IMR-90 (cell line): ENCODE data around the gene IQSEC1. TPM values are rescaled to one million over a fixed set of nuclear protein-coding genes. Genes with fewer than 3 reads are reported as not detected.

ENCODE experiments used
- ATAC-seq: fragments of 200-7000 bp; cut with Tn5 transposase; 2 replicates; pipeline ENCODE4 v1.9.1; 2020; ENCODE audit warnings: low read depth, mild to moderate bottlenecking, moderate library complexity
- BruUV-seq: library from RNA; stranded (reverse); fragments of 400-500 nt; replicated peaks from 2 replicates; lab custom pipeline; 2021; lab: Mats Ljungman, UMichigan
- CTCF ChIA-PET: fragments of 300-600 bp; formaldehyde crosslinking; extraction: SDS; loops from one replicate; lab custom pipeline; 2021; ENCODE audit warnings: antibody characterized with exemption; lab: Yijun Ruan, JAX
- POLR2A ChIA-PET: fragments of 300-600 bp; sonication (Branson Sonifier 250); formaldehyde crosslinking; loops from one replicate; lab custom pipeline; 2022; ENCODE audit warnings: antibody characterized with exemption; ENCODE audit not compliant: unreplicated experiment; lab: Charles Lee
- DNase-seq: peaks from one replicate; pipeline ENCODE4 v3.0.0; 2013
- H2AFZ ChIP-seq: replicated peaks from 2 replicates; pipeline ENCODE3; 2013; ENCODE audit warnings: low read length, mild to moderate bottlenecking; ENCODE audit not compliant: poor library complexity
- H2AK5ac ChIP-seq: 2 replicates; pipeline ENCODE4 v1.6.1; 2013; ENCODE audit warnings: low read depth, low read length, inconsistent platforms
- H2AK9ac ChIP-seq: replicated peaks from 2 replicates; pipeline ENCODE3; 2013; ENCODE audit warnings: mild to moderate bottlenecking, low read depth, low read length, moderate library complexity; ENCODE audit not compliant: poor library complexity
- H2BK120ac ChIP-seq: 2 replicates; pipeline ENCODE4 v1.6.1; 2013; ENCODE audit warnings: low read depth, low read length, inconsistent platforms
- H2BK15ac ChIP-seq: 3 replicates; pipeline ENCODE4 v1.6.1; 2013; ENCODE audit warnings: low read depth, low read length, inconsistent platforms
- H2BK20ac ChIP-seq: 2 replicates; pipeline ENCODE4 v1.6.1; 2013; ENCODE audit warnings: low read depth, mild to moderate bottlenecking, inconsistent platforms, low read length, moderate library complexity
- H2BK5ac ChIP-seq: 2 replicates; pipeline ENCODE4 v1.6.1; 2013; ENCODE audit warnings: mild to moderate bottlenecking, low read depth, low read length, inconsistent platforms; ENCODE audit not compliant: poor library complexity, severe bottlenecking
- H3K14ac ChIP-seq: replicated peaks from 2 replicates; pipeline ENCODE4 v1.6.1; 2013; ENCODE audit warnings: low read depth, low read length, inconsistent platforms
- H3K18ac ChIP-seq: 2 replicates; pipeline ENCODE4 v1.6.1; 2013; ENCODE audit warnings: low read depth, low read length, control low read depth
- H3K23ac ChIP-seq: 2 replicates; pipeline ENCODE4 v1.6.1; 2013; ENCODE audit warnings: low read depth, low read length, inconsistent platforms
- H3K27ac ChIP-seq: 2 replicates; pipeline ENCODE4 v1.5.1; 2013; ENCODE audit warnings: mild to moderate bottlenecking, control low read depth, low read length; ENCODE audit not compliant: insufficient read depth
- H3K27me3 ChIP-seq: 2 replicates; pipeline ENCODE4 v1.6.1; 2013; ENCODE audit warnings: low read length; ENCODE audit not compliant: control insufficient read depth, insufficient read depth
- H3K36me3 ChIP-seq: 2 replicates; pipeline ENCODE4 v1.6.1; 2013; ENCODE audit warnings: low read length, mixed read lengths; ENCODE audit not compliant: control insufficient read depth, insufficient read depth
- H3K4ac ChIP-seq: 2 replicates; pipeline ENCODE4 v1.6.1; 2013; ENCODE audit warnings: low read depth, low read length, inconsistent platforms
- H3K4me1 ChIP-seq: 2 replicates; pipeline ENCODE4 v1.6.1; 2013; ENCODE audit warnings: low read length, mixed read lengths; ENCODE audit not compliant: control insufficient read depth, insufficient read depth
- H3K4me2 ChIP-seq: 2 replicates; pipeline ENCODE4 v1.6.1; 2013; ENCODE audit warnings: low read depth, mild to moderate bottlenecking, control low read depth, low read length, moderate library complexity
- H3K4me3 ChIP-seq: 2 replicates; pipeline ENCODE4 v1.5.1; 2013; ENCODE audit warnings: low read depth, mild to moderate bottlenecking, control low read depth, low read length, moderate library complexity; ENCODE audit not compliant: insufficient read depth
- H3K56ac ChIP-seq: 2 replicates; pipeline ENCODE4 v1.6.1; 2013; ENCODE audit warnings: low read length, inconsistent platforms; ENCODE audit not compliant: insufficient read depth; ENCODE audit errors: extremely low read depth
- H3K79me1 ChIP-seq, 2 experiments: 2 replicates each; pipeline ENCODE4 v1.6.1; 2013; ENCODE audit warnings: low read length in 2 of 2, inconsistent platforms in 1 of 2, low read depth in 1 of 2
- H3K9ac ChIP-seq: 2 replicates; pipeline ENCODE4 v1.6.1; 2013; ENCODE audit warnings: low read depth, low read length, control low read depth
- H3K9me1 ChIP-seq: 2 replicates; pipeline ENCODE4 v1.6.1; 2013; ENCODE audit warnings: low read length, inconsistent platforms; ENCODE audit not compliant: insufficient read depth
- H3K9me3 ChIP-seq: 2 replicates; pipeline ENCODE4 v1.6.1; 2013; ENCODE audit warnings: low read length; ENCODE audit not compliant: control insufficient read depth, insufficient read depth
- H4K20me1 ChIP-seq: 2 replicates; pipeline ENCODE4 v1.6.1; 2013; ENCODE audit warnings: low read length, inconsistent platforms; ENCODE audit not compliant: insufficient read depth
- H4K5ac ChIP-seq: 2 replicates; pipeline ENCODE4 v1.6.1; 2013; ENCODE audit warnings: mild to moderate bottlenecking, low read depth, low read length, control low read depth
- H4K8ac ChIP-seq, 2 experiments: 2 replicates each; pipeline ENCODE4 v1.6.1; 2013; ENCODE audit warnings: low read depth in 2 of 2, low read length in 2 of 2, control low read depth in 1 of 2, inconsistent platforms in 1 of 2
- H4K91ac ChIP-seq: 2 replicates; pipeline ENCODE4 v1.6.1; 2013; ENCODE audit warnings: low read depth, low read length, inconsistent platforms; ENCODE audit not compliant: insufficient read depth
- CEBPB ChIP-seq: IDR thresholded peaks from 2 replicates; pipeline ENCODE4 v1.6.1; 2012; ENCODE audit warnings: low read depth, low read length, improper control_type of control experiment
- CHD1 ChIP-seq: IDR thresholded peaks from 2 replicates; pipeline ENCODE4 v1.6.1; 2012; ENCODE audit warnings: low read depth, low read length, improper control_type of control experiment
- NFE2L2 ChIP-seq: fragments of 150-350 bp; IDR thresholded peaks from 2 replicates; pipeline ENCODE4 v1.6.1; 2016; ENCODE audit warnings: low read depth, mild to moderate bottlenecking, low read length
- RFX5 ChIP-seq: IDR thresholded peaks from 2 replicates; pipeline ENCODE4 v1.8.0; 2012; ENCODE audit warnings: low read depth, mild to moderate bottlenecking, low read length, moderate library complexity
- WGBS, 2 experiments: methylation state at CpG; one replicate each; pipeline versions ENCODE4 v1.1.5 to v1.1.7; 2013; ENCODE audit warnings: missing lambda C conversion rate in 2 of 2; ENCODE audit not compliant: insufficient read length in 1 of 2; ENCODE audit errors: extremely low coverage in 2 of 2; 5-methylcytosine and 5-hydroxymethylcytosine counted together
- dilution Hi-C: fragments of 300-500 bp; cut with HindIII; formaldehyde crosslinking; loops from one replicate; pipeline ENCODE4 v1.14.3; 2018; ENCODE audit warnings: low sequenced_read_pairs; ENCODE audit not compliant: unreplicated experiment
- in situ Hi-C: fragments of 300-500 bp; cut with MboI; formaldehyde crosslinking; loops from 3 replicates; pipeline ENCODE4 v1.14.3; 2019; ENCODE audit warnings: low sequenced_read_pairs, inconsistent platforms, mixed read lengths
- intact Hi-C: fragments of 100-400 bp; cut with micrococcal nuclease; formaldehyde crosslinking; loops from 2 replicates; pipeline ENCODE4 v1.10.0; 2022
- polyA plus RNA-seq, 3 experiments: library from polyadenylated mRNA; depleted of rRNA; stranded (reverse); fragments of >200 nt; gene quantifications; 2 replicates each; pipeline ENCODE4 v1.2.3, GENCODE V29; 2012; ENCODE audit warnings: low replicate concordance in 1 of 3
- total RNA-seq: library from RNA; depleted of rRNA; stranded (reverse); fragments of >200 nt; gene quantifications from 2 replicates; pipeline ENCODE4 v1.2.3, GENCODE V29; 2012
- TF ChIP-seq, protein P1 (sequence below): conservative IDR thresholded peaks from 2 replicates; pipeline ENCODE4 v1.5.1; 2012; ENCODE audit warnings: mild to moderate bottlenecking, low read depth, low read length, improper control_type of control experiment

Gene IQSEC1
- total and polyA plus RNA-seq, 2 of the 4 experiments (the other 2 are of a cell fraction): 5.9 to 11.9 TPM

DNA sequence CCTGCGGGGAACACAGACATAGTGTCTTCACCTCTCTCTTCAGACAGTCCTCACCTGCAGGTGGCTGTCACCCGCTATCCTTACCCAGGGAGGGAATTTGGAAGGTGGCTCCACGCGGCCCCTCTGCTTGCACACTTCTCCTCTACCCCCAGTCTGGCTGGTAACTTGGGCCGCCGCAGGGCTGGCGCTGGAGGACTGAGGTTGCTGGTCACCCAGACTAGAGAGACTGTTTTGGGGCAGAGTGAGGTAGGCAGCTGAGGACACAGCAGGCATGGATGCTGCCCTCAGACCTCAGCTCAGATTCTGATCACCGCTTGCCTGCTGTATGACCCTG, 12.6 kb upstream of the IQSEC1 start:
- dilution Hi-C loops: no loop called here
- Histone ChIP-seq H4K91ac (no peak overlapping the region), H2AK9ac (no peak overlapping the region), H2BK120ac (no peak overlapping the region), H4K5ac (no peak overlapping the region), H3K56ac (no peak overlapping the region), H3K9me1 (no peaks in the 10 kb centered on the region), H3K23ac (no peak overlapping the region), H3K4ac (no peak overlapping the region), H3K36me3 (no peaks in the 10 kb centered on the region), H3K9ac (no peak overlapping the region), H2BK5ac (no peak overlapping the region), H3K4me1 (no peaks in the 10 kb centered on the region), H3K27ac (no peak overlapping the region), H3K4me2 (no peak overlapping the region), H2BK15ac (no peak overlapping the region), H2AFZ (no peak overlapping the region), H3K79me1 (no peaks in the 10 kb centered on the region), H3K9me3 (no peaks in the 10 kb centered on the region), H3K27me3 (peaks cover 28% of the 10 kb centered on the region), H3K4me3 (no peak overlapping the region), H3K18ac (no peak overlapping the region), H2AK5ac (no peak overlapping the region), H4K8ac (no peak overlapping the region), H2BK20ac (no peak overlapping the region), H4K20me1 (no peaks in the 10 kb centered on the region), H3K14ac (no peak overlapping the region)
- BruUV-seq: no TSS peak
- no peak for DNase-seq
- POLR2A ChIA-PET: no interaction called here
- intact Hi-C loops: no loop called here
- in situ Hi-C loops: loop anchor here (10.0 kb wide), 1 partner anchor 559 kb away; no protein-coding TSS in a partner anchor
- 80% methylated on average over 1 of the region's 8 CpGs; no CpG with 5 or more reads in 1 of the 2 experiments for WGBS, 2 experiments
- CTCF ChIA-PET: no interaction called here
- no peak for ATAC-seq
- TF ChIP-seq, protein P1, sequence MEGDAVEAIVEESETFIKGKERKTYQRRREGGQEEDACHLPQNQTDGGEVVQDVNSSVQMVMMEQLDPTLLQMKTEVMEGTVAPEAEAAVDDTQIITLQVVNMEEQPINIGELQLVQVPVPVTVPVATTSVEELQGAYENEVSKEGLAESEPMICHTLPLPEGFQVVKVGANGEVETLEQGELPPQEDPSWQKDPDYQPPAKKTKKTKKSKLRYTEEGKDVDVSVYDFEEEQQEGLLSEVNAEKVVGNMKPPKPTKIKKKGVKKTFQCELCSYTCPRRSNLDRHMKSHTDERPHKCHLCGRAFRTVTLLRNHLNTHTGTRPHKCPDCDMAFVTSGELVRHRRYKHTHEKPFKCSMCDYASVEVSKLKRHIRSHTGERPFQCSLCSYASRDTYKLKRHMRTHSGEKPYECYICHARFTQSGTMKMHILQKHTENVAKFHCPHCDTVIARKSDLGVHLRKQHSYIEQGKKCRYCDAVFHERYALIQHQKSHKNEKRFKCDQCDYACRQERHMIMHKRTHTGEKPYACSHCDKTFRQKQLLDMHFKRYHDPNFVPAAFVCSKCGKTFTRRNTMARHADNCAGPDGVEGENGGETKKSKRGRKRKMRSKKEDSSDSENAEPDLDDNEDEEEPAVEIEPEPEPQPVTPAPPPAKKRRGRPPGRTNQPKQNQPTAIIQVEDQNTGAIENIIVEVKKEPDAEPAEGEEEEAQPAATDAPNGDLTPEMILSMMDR: no peak
- no peak for TF ChIP-seq CHD1
- no peak for TF ChIP-seq NFE2L2
- TF ChIP-seq RFX5: no peak
- no peak for TF ChIP-seq CEBPB
